Small intestine (tissue), 7 donors: ENCODE measurements around the gene PACSIN2. TPM values are rescaled to one million over a fixed set of nuclear protein-coding genes. Genes with fewer than 3 reads are reported as not detected.
"Not testable (repeated sequence)": the region's sequence is repeated elsewhere in the genome, so short reads cannot be mapped to it uniquely, and the experiment has no call there.

Experiments
- DNase-seq, 2 donors: peaks; one replicate each; pipeline versions ENCODE4 v3.0.0 to v3.0.0-alpha.2; 2013
- FAIRE-seq: peaks from 2 replicates; lab custom pipeline; 2012; peaks lifted over from hg19 to GRCh38; lab: Jason Lieb, UNC
- H3K27ac ChIP-seq, 3 donors: one replicate each; pipeline ENCODE4 v1.5.1; 2013; ENCODE audit warnings: low read length in 2 of 3, mild to moderate bottlenecking in 2 of 3, control low read depth in 1 of 3, inconsistent platforms in 1 of 3, low read depth in 1 of 3, moderate library complexity in 1 of 3
- H3K27me3 ChIP-seq, 3 donors: one replicate each; pipeline ENCODE4 v1.6.1; 2013; ENCODE audit warnings: low read length in 3 of 3, inconsistent platforms in 1 of 3; ENCODE audit not compliant: control insufficient read depth in 3 of 3, insufficient read depth in 3 of 3
- H3K36me3 ChIP-seq, 3 donors: one replicate each; pipeline ENCODE4 v1.6.1; 2013; ENCODE audit warnings: low read length in 3 of 3, inconsistent platforms in 1 of 3, low read depth in 1 of 3, mild to moderate bottlenecking in 1 of 3, moderate library complexity in 1 of 3; ENCODE audit not compliant: control insufficient read depth in 3 of 3, insufficient read depth in 2 of 3
- H3K4me1 ChIP-seq, 3 donors: one replicate each; pipeline ENCODE4 v1.6.1; 2013; ENCODE audit warnings: low read length in 2 of 3, inconsistent platforms in 1 of 3, low read depth in 1 of 3, mild to moderate bottlenecking in 1 of 3, moderate library complexity in 1 of 3; ENCODE audit not compliant: control insufficient read depth in 3 of 3, insufficient read depth in 2 of 3
- H3K4me3 ChIP-seq, 3 donors: one replicate each; pipeline ENCODE4 v1.5.1; 2013; ENCODE audit warnings: low read length in 3 of 3, control low read depth in 1 of 3, inconsistent platforms in 1 of 3, low read depth in 1 of 3, mild to moderate bottlenecking in 1 of 3, moderate library complexity in 1 of 3
- H3K9me3 ChIP-seq, 2 donors: one replicate each; pipeline ENCODE4 v1.6.1; 2013; ENCODE audit warnings: low read depth in 1 of 2, low read length in 1 of 2; ENCODE audit not compliant: control insufficient read depth in 2 of 2, insufficient read depth in 1 of 2
- WGBS, 3 donors: extraction: QIAGEN DNeasy Blood & Tissue Kit; methylation state at CpG; one replicate each; pipeline ENCODE4 v1.1.7; 2013; 5-methylcytosine and 5-hydroxymethylcytosine counted together
- polyA plus RNA-seq, 4 donors: library from polyadenylated mRNA; stranded (reverse) in 3 of 4; unstranded in 1 of 4; fragments of 200-250 nt in 3 of 4; fragments of 120-200 nt in 1 of 4; gene quantifications; one replicate each; pipeline versions ENCODE4 v1.2.1 to v1.2.3, GENCODE V29; 2013
- donor health status: healthy with polysubstance abuse.
- donor health status: control.
- donor health status: control.
- donor health status: Bipolar disorder and iron deficiency.
- donor health status: healthy.

Gene PACSIN2
- polyA plus RNA-seq, 4 donors, result 28.9 to 53.3 (median 45.2) TPM

DNA sequence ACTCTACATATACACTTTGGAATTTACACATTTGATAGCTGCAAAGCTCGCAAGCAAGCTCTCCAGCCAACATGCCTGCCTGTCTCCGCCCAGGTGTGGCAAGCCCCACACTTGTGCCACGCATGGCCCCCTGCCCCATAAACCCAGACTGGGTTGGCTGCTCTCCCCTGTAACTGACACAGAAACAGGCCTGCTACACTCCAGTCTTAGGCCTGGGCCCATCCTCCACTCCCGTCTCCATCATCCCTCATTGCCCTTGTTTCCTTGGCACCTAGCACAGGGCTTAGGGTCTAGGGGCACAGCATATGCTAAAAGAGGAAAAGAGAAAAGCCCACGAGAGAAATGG lies 41.4 kb downstream of the PACSIN2 start:
- H3K9me3 ChIP-seq, result peaks cover 0 to 6% of the 10 kb centered on the region in 2 donors
- H3K27me3 ChIP-seq, result no peaks in the 10 kb centered on the region
- peak overlapping the region in 2 of 3 donors; percentile 36 to 51 for H3K27ac ChIP-seq
- no peak overlapping the region for H3K4me3 ChIP-seq
- FAIRE-seq (no peak), DNase-seq (no peak)
- peaks cover 0 to 13% (median 0%) of the 10 kb centered on the region in 3 donors for H3K36me3 ChIP-seq
- peaks cover 0 to 30% (median 9%) of the 10 kb centered on the region in 3 donors for H3K4me1 ChIP-seq
- 74 to 81% (median 80%) methylated on average over 5 of the region's 5 CpGs for WGBS, 3 donors

GRCh38 chr22:42972649-42973535 lies 42.1 kb downstream of the PACSIN2 start:
- WGBS, 3 donors, result 29 to 59% (median 41%) methylated on average over 10 of the region's 10 CpGs
- DNase-seq, result peak; percentile 60 to 77
- peaks cover 0 to 30% (median 9%) of the 10 kb centered on the region in 3 donors for H3K4me1 ChIP-seq

GRCh38 chr22:42971473-42971860 lies 43.5 kb downstream of the PACSIN2 start:
- not testable (repeated sequence) for DNase-seq, FAIRE-seq, H3K27ac ChIP-seq, H3K27me3 ChIP-seq, H3K4me3 ChIP-seq, H3K9me3 ChIP-seq
- Histone ChIP-seq H3K36me3 (peaks cover 0 to 16% (median 0%) of the 10 kb centered on the region in 3 donors), H3K4me1 (peaks cover 0 to 30% (median 9%) of the 10 kb centered on the region in 3 donors)
- WGBS, 3 donors, result 91 to 96% (median 94%) methylated on average over 15 to 25 of the region's 25 CpGs

More at GRCh38 chr22:42972649-42973535, 42.1 kb downstream of the PACSIN2 start:
- Histone ChIP-seq H3K9me3 (peaks cover 0 to 6% of the 10 kb centered on the region in 2 donors), H3K36me3 (peaks cover 0 to 14% (median 0%) of the 10 kb centered on the region in 3 donors), H3K27me3 (no peaks in the 10 kb centered on the region), H3K27ac (peak overlapping the region; percentile 36 to 74 (median 47)), H3K4me3 (peak overlapping the region in 1 of 3 donors; percentile 16)
- no peak for FAIRE-seq

DNA sequence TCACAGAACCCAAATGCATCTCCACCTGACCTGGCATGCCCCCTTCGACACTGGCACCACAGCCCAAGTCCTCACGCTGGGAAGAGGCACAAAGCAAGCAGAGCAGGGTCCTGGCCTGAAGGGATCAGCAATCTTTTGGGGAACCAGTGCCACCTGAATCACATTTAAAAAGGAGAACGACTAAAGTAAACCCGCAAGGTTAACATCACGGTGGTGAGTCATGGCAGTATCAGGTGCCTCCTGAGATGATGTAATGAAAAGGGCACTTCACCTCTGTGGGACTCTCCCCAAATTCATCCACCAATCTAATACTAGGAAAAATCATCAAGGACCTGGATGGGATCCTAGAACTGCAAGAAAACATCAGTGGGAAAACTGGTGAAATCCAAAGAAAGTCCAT lies 44.9 kb downstream of the PACSIN2 start:
- WGBS, 3 donors, result 84 to 88% (median 84%) methylated on average over 5 of the region's 5 CpGs
- DNase-seq, result no peak
- no peak overlapping the region for H3K4me3 ChIP-seq
- no peak for FAIRE-seq
- H3K27me3 ChIP-seq, result no peaks in the 10 kb centered on the region
- H3K36me3 ChIP-seq, result peaks cover 0 to 18% (median 2%) of the 10 kb centered on the region in 3 donors
- no peak overlapping the region for H3K27ac ChIP-seq
- H3K4me1 ChIP-seq, result peaks cover 0 to 22% (median 9%) of the 10 kb centered on the region in 3 donors
- peaks cover 0 to 6% of the 10 kb centered on the region in 2 donors for H3K9me3 ChIP-seq

- peaks cover 0 to 6% of the 10 kb centered on the region in 2 donors for H3K9me3 ChIP-seq
- H3K27me3 ChIP-seq, result no peaks in the 10 kb centered on the region
- peaks cover 0 to 20% (median 2%) of the 10 kb centered on the region in 3 donors for H3K36me3 ChIP-seq
- H3K4me3 ChIP-seq, result no peak overlapping the region
- H3K27ac ChIP-seq, result no peak overlapping the region
- DNase-seq (no peak), FAIRE-seq (no peak)
- H3K4me1 ChIP-seq, result peaks cover 0 to 19% (median 9%) of the 10 kb centered on the region in 3 donors
- WGBS, 3 donors, result 92 to 95% (median 93%) methylated on average over 12 of the region's 12 CpGs
Measured at GRCh38 chr22:42969348-42969975, 45.5 kb downstream of the PACSIN2 start.

- Histone ChIP-seq H3K36me3 (peaks cover 0 to 23% (median 2%) of the 10 kb centered on the region in 3 donors), H3K4me1 (peaks cover 0 to 13% (median 3%) of the 10 kb centered on the region in 3 donors), H3K4me3 (no peak overlapping the region), H3K27ac (no peak overlapping the region), H3K9me3 (peaks cover 0 to 6% of the 10 kb centered on the region in 2 donors), H3K27me3 (no peaks in the 10 kb centered on the region)
- no peak for DNase-seq
- no peak for FAIRE-seq
- WGBS, 3 donors, result 71 to 91% (median 80%) methylated on average over 8 of the region's 8 CpGs
Measured at GRCh38 chr22:42967933-42968332, 47.0 kb downstream of the PACSIN2 start.

GRCh38 chr22:42967005-42967404 lies 47.9 kb downstream of the PACSIN2 start:
- 82 to 88% (median 87%) methylated on average over 8 of the region's 8 CpGs for WGBS, 3 donors
- DNase-seq (no peak), FAIRE-seq (no peak)
- peak overlapping the region in 1 of 3 donors; percentile 22 for H3K27ac ChIP-seq
- no peaks in the 10 kb centered on the region for H3K27me3 ChIP-seq
- peaks cover 0 to 13% (median 9%) of the 10 kb centered on the region in 3 donors for H3K4me1 ChIP-seq
- peaks cover 0 to 23% (median 2%) of the 10 kb centered on the region in 3 donors for H3K36me3 ChIP-seq
- no peak overlapping the region for H3K4me3 ChIP-seq
- H3K9me3 ChIP-seq, result peaks cover 0 to 6% of the 10 kb centered on the region in 2 donors

- Histone ChIP-seq H3K4me1 (peaks cover 0 to 17% (median 13%) of the 10 kb centered on the region in 3 donors), H3K9me3 (peaks cover 0 to 6% of the 10 kb centered on the region in 2 donors), H3K4me3 (no peak overlapping the region), H3K36me3 (peaks cover 0 to 23% (median 2%) of the 10 kb centered on the region in 3 donors), H3K27ac (no peak overlapping the region), H3K27me3 (no peaks in the 10 kb centered on the region)
- 84 to 97% (median 94%) methylated on average over 1 of the region's 1 CpG for WGBS, 3 donors
- no peak for DNase-seq
- FAIRE-seq, result no peak
Measured at GRCh38 chr22:42966497-42966896, 48.5 kb downstream of the PACSIN2 start.
